ENCODE data around the gene FOXP1. TPM values are rescaled to one million over a fixed set of nuclear protein-coding genes. Genes with fewer than 3 reads are reported as not detected.
A peak's percentile ranks its signal among the peaks of the same experiment; 100 is the strongest.

Gene FOXP1
- total RNA-seq, 2 experiments from 2014 or later, result 493 to 508 TPM

- Histone ChIP-seq H3K36me3 (ENCODE audit: insufficient read depth, low read length) (peaks cover 3% of the 10 kb centered on the region), H3K27me3 (ENCODE audit: control insufficient read depth in 1 of 2, insufficient read depth in 2 of 2, low read length in 2 of 2) (no peaks in the 10 kb centered on the region), H3K4me3 (ENCODE audit: low read length) (peak overlapping the region; percentile 6), H3K4me1 (ENCODE audit: insufficient read depth, low read length) (peaks cover 61% of the 10 kb centered on the region), H3K9me3 (ENCODE audit: control insufficient read depth in 1 of 2, insufficient read depth in 1 of 2, low read length in 2 of 2) (no peaks in the 10 kb centered on the region), H3K27ac (ENCODE audit: low read depth in 1 of 2, low read length in 2 of 2) (peak overlapping the region; percentile 72 to 78)
- intact Hi-C loops (cut with DNase I, micrococcal nuclease), result loop anchor here (1.0 to 5.0 kb wide), 6 partner anchors 10 to 43 kb away; no protein-coding TSS in a partner anchor
- POLR2A ChIA-PET, result interaction anchor here (0.6 to 5.1 kb wide), 33 partner anchors 8 to 391 kb away, joined by 3 to 100 read pairs (median 5); partner anchors contain the start of gene FOXP1
- ATAC-seq (ENCODE audit: poor library complexity) (peak; percentile 37), DNase-seq (peak in 4 of 14 experiments; percentile 55 to 73 (median 60))
- Mint-ChIP-seq H3K4me1 (ENCODE audit: low read depth) (peaks cover 100% of the 10 kb centered on the region), H3K27me3 (no peaks in the 10 kb centered on the region), H3K9me3 (no peaks in the 10 kb centered on the region), H3K36me3 (ENCODE audit: low read depth) (peaks cover 12% of the 10 kb centered on the region), H3K4me3 (peak overlapping the region; percentile 78), H3K27ac (peak overlapping the region; percentile 94)
- CTCF ChIA-PET, result interaction anchor here (0.6 to 2.8 kb wide), 13 partner anchors 12 to 310 kb away, joined by 3 to 19 read pairs (median 4); no protein-coding TSS in a partner anchor
- TF ChIP-seq CTCF (IDR thresholded peaks at IDR 0.05), result no peak
These were observed 128.8 kb downstream of the FOXP1 start for GRCh38 chr3:71454512-71455403.

- Histone ChIP-seq H3K4me1 (ENCODE audit: insufficient read depth, low read length) (peaks cover 67% of the 10 kb centered on the region), H3K36me3 (ENCODE audit: insufficient read depth, low read length) (peaks cover 3% of the 10 kb centered on the region), H3K27me3 (ENCODE audit: control insufficient read depth in 1 of 2, insufficient read depth in 2 of 2, low read length in 2 of 2) (no peaks in the 10 kb centered on the region), H3K9me3 (ENCODE audit: control insufficient read depth in 1 of 2, insufficient read depth in 1 of 2, low read length in 2 of 2) (no peaks in the 10 kb centered on the region), H3K4me3 (ENCODE audit: low read length) (peak overlapping the region; percentile 6), H3K27ac (ENCODE audit: low read depth in 1 of 2, low read length in 2 of 2) (peak overlapping the region; percentile 72 to 78)
- Mint-ChIP-seq H3K27ac (peak overlapping the region; percentile 94), H3K4me1 (ENCODE audit: low read depth) (peaks cover 100% of the 10 kb centered on the region), H3K9me3 (no peaks in the 10 kb centered on the region), H3K36me3 (ENCODE audit: low read depth) (peaks cover 7% of the 10 kb centered on the region), H3K27me3 (no peaks in the 10 kb centered on the region), H3K4me3 (peak overlapping the region; percentile 54)
- ATAC-seq (ENCODE audit: poor library complexity), result peak; percentile 55
- POLR2A ChIA-PET, result interaction anchor here (0.6 to 5.1 kb wide), 25 partner anchors 7 to 390 kb away, joined by 3 to 100 read pairs (median 6); partner anchors contain the start of gene FOXP1
- DNase-seq, result peak in 3 of 14 experiments; percentile 43 to 65 (median 62)
- no peak for TF ChIP-seq CTCF (IDR thresholded peaks at IDR 0.05)
- intact Hi-C loops (cut with DNase I, micrococcal nuclease), result loop anchor here (2.0 to 5.0 kb wide), 5 partner anchors 13 to 43 kb away; no protein-coding TSS in a partner anchor
- CTCF ChIA-PET, result interaction anchor here (1.0 to 2.8 kb wide), 9 partner anchors 12 to 309 kb away, joined by 3 to 19 read pairs (median 4); no protein-coding TSS in a partner anchor
These were observed 129.6 kb downstream of the FOXP1 start for GRCh38 chr3:71453822-71454511.

- no peaks in the 10 kb centered on the region for H3K9me3 ChIP-seq (ENCODE audit: control insufficient read depth in 1 of 2, insufficient read depth in 1 of 2, low read length in 2 of 2)
- DNase-seq (no peak), ATAC-seq (ENCODE audit: poor library complexity) (no peak)
- H3K36me3 ChIP-seq (ENCODE audit: insufficient read depth, low read length), result peaks cover 5% of the 10 kb centered on the region
- peak overlapping the region; percentile 72 to 78 for H3K27ac ChIP-seq (ENCODE audit: low read depth in 1 of 2, low read length in 2 of 2)
- ChIA-PET CTCF (interaction anchor here (1.0 to 1.9 kb wide), 2 partner anchors 35 to 58 kb away, joined by 3 to 6 read pairs; no protein-coding TSS in a partner anchor), POLR2A (interaction anchor here (1.0 to 5.1 kb wide), 13 partner anchors 11 to 389 kb away, joined by 3 to 100 read pairs (median 7); no protein-coding TSS in a partner anchor)
- intact Hi-C loops (cut with DNase I, micrococcal nuclease), result loop anchor here (5.0 kb wide), 2 partner anchors 36 to 44 kb away; no protein-coding TSS in a partner anchor
- TF ChIP-seq CTCF (IDR thresholded peaks at IDR 0.05), result no peak
- peaks cover 71% of the 10 kb centered on the region for H3K4me1 ChIP-seq (ENCODE audit: insufficient read depth, low read length)
- H3K27ac Mint-ChIP-seq, result peak overlapping the region; percentile 94
- no peak overlapping the region for H3K4me3 ChIP-seq (ENCODE audit: low read length)
- peak overlapping the region; percentile 69 for H3K4me3 Mint-ChIP-seq
- peaks cover 7% of the 10 kb centered on the region for H3K36me3 Mint-ChIP-seq (ENCODE audit: low read depth)
- peaks cover 100% of the 10 kb centered on the region for H3K4me1 Mint-ChIP-seq (ENCODE audit: low read depth)
- no peaks in the 10 kb centered on the region for H3K27me3 Mint-ChIP-seq
- no peaks in the 10 kb centered on the region for H3K27me3 ChIP-seq (ENCODE audit: control insufficient read depth in 1 of 2, insufficient read depth in 2 of 2, low read length in 2 of 2)
- H3K9me3 Mint-ChIP-seq, result no peaks in the 10 kb centered on the region
These were observed 130.2 kb downstream of the FOXP1 start for GRCh38 chr3:71453319-71453718.
